VCaP (cell line): ENCODE results near the gene ITGA6.

ENCODE experiments used
- H3K27ac ChIP-seq: fragments of 450-650 bp; 2 replicates; pipeline ENCODE4 v1.5.1; 2017
- CTCF ChIP-seq: fragments of 450-650 bp; conservative IDR thresholded peaks from 2 replicates; pipeline ENCODE4 v1.5.1; 2017; ENCODE audit warnings: mild to moderate bottlenecking, moderate library complexity

ITGA6 gene

GRCh38 chr2:172460780-172461201, 33.4 kb downstream of the ITGA6 start:
- peak overlapping the region; percentile 96 for H3K27ac ChIP-seq
- no peak for TF ChIP-seq CTCF

- H3K27ac ChIP-seq: peak overlapping the region; percentile 96
Observed at GRCh38 chr2:172461591-172462372, 34.4 kb downstream of the ITGA6 start.

GRCh38 chr2:172462373-172462848, 35.0 kb downstream of the ITGA6 start:
- TF ChIP-seq CTCF: peak; percentile 52
- peak overlapping the region; percentile 96 for H3K27ac ChIP-seq

More at GRCh38 chr2:172461591-172462372, 34.4 kb downstream of the ITGA6 start:
- TF ChIP-seq CTCF: peak; percentile 95

GRCh38 chr2:172462849-172463381, 35.5 kb downstream of the ITGA6 start:
- TF ChIP-seq CTCF: no peak
- H3K27ac ChIP-seq: peak overlapping the region; percentile 96

- H3K27ac ChIP-seq: peak overlapping the region; percentile 96
Observed at GRCh38 chr2:172464400-172465129, 37.2 kb downstream of the ITGA6 start.

GRCh38 chr2:172465417-172466334, 38.3 kb downstream of the ITGA6 start:
- peak; percentile 91 for TF ChIP-seq CTCF
- peak overlapping the region; percentile 96 for H3K27ac ChIP-seq

More at GRCh38 chr2:172464400-172465129, 37.2 kb downstream of the ITGA6 start:
- TF ChIP-seq CTCF: no peak
